TTC549 (cell line): ENCODE results near the gene RPH3AL.

Experiments
- FAIRE-seq: peaks from 2 replicates; lab custom pipeline; 2012; peaks lifted over from hg19 to GRCh38; lab: Jason Lieb, UNC

RPH3AL gene

DNA sequence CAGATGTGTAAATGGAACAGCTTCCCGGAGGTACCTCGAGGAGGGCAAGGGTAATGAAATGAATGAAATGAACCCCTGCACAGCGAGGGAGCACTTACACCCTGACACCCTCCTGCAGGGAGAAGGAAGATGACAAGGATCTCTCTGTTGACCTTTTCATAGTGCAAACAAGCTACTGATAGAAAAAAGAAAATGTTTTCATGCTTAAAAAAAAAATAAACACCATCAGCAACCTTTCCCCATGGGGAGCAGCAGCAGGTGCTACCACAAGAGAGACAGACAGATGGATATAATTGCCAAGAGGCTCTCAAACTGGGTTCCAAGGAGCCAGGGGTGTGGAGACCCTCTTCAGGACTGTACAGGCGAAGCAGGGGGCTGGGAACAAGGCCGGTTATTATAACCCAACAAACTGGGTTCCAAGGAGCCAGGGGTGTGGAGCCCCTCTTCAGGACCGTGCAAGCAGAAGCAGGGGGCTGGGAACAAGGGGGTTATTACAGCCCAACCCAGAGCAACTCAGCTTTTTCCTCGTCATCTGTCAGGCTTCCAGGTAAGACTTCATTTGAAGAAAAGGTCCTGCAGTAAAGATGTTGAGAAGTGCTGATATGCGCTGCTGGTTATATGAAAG, 718 bp upstream of the RPH3AL start:
- FAIRE-seq = no peak

DNA sequence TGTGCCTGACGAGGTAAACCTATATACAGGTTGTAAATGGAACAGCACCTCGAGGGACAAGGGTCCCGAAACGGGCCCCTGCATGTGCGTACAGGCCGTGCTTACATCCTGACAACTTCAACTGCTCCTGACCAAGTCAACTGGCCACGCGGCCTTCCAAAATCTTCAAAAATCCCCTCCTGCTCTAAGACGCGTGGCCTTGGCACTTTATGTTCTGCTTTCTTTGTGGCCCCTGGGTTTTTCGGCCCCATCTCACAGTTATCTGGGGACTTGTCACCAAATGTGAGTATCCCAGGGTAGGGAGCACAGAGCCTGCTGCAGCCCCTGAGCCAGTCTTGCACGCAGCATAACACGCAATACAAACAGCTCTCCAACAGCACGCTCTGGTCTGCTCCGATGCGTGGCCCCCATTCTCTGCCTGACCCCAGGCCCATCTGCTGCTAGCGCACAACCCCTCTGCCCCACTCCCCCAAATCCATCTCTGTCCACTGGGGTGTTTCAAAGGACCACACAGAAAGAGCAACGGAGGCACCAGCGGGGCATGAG, 659 bp downstream of the RPH3AL start:
- no peak for FAIRE-seq

DNA sequence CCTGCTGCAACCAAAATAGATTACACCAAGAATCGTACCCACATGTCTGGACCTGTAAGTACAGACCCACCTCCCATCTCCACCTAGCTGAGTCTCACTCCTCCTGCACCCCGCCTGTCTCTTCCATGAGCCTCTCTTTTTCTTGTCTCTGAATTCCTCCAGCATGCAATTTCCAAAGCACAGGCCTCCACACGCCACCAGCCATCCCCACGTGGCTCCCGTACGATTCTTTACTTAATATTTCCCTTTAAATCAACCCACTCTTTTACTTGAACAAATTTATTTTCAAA, 1.2 kb downstream of the RPH3AL start:
- FAIRE-seq = no peak

DNA sequence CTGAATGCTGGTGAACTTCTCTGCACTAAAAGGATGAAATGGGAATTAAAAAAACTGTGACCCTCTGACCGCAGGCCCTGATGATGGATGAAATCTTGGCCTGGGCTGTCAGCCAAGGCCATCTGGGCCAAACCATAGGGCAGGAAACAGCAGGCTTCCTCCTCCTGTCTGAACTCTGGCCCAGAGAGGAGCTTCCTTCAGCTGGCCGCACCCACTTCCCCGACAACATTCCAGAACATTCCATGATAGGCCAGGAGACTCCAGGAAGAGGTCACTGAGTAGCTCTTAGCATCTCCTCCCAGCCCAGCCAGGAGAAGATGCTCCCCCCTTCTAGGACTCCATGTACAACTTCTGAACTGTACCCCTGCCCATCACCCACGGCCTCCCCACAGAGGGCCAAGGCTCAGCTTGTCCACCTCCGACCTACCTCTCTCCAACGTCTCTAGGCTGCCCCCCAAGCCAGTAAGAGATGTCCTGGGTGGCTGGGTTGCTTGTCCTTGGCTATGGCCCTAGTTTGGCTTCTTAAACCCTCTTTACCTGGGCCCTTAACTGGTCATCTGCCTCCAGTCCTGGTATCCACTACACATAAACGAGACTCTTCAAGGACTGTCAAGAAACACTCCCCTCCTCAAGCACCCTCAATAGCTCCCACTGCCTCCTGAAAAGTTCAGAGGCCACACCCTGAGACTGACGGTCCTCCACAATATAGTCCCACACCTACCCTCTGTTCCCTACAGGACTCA, 1.7 kb downstream of the RPH3AL start:
- no peak for FAIRE-seq

DNA sequence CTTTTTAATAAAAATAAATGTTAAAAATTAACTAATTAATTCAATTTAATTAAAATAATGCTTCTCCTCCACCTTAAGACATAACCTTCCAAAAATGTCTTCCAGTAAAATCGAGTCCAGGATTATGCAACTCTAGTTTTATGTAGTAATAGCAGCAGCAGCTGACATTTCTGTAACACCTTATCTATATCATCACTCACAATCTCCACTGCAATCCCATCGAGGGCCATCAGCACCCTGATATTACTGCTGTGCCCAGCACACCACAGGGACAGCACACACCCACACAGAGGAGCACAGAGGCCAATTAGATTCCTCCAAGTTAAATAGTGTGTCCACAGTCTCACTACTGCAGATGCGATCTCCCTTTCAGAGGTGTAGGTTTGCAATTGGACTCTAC, 2.9 kb downstream of the RPH3AL start:
- FAIRE-seq = no peak

DNA sequence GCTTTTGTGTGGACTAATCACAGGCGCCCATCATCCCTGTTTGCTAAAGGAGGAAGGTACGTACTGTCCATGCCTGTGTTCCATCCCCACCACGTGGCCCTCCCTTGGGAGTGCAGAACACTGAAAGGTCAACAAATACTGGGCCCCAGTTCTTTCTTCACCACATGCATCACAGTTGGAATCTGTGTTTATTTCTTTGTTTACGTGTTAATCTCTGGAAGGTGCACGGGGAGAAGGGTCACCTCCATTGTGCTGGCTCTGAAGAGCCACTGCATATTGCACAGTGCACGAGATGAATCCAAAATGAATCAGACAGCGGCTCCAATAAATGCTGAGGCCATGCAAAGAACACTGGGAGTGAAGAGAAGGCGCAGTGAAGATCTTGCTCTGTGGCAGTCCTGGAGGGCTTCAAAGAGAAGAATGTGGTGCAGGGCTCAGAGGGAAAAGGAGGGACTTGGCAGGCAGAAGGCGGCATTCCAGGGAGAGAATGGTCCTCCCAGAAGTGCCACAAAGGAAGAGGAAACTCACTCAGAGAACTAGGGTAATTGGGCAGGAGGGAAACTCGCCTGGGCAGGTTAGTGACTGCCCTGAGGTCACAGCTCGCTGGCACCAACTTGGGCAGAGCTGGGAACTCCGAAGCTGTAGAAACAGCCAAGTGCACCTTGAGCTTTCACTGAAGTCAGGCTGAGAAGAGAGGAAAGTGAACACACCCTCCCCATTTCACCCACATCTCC, 3.7 kb downstream of the RPH3AL start:
- FAIRE-seq = no peak

DNA sequence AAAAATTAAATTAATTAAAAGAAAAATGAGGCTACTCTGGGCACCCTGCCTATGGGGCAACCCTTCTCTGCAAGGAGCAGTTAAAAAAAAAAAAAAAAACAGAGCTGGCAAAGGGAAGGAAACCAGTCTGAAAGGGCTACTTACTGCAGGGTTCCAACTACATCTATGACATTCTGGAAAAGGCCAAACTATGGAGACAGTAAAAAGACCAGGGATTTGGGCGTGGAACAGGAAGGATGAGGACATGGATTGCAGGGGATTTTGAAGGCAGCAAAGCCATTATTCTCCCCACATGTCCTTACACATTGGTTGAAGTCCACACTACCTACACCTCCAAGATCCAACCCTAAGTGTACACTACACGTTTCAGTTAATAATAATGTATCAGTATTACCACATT, 4.6 kb downstream of the RPH3AL start:
- no peak for FAIRE-seq

DNA sequence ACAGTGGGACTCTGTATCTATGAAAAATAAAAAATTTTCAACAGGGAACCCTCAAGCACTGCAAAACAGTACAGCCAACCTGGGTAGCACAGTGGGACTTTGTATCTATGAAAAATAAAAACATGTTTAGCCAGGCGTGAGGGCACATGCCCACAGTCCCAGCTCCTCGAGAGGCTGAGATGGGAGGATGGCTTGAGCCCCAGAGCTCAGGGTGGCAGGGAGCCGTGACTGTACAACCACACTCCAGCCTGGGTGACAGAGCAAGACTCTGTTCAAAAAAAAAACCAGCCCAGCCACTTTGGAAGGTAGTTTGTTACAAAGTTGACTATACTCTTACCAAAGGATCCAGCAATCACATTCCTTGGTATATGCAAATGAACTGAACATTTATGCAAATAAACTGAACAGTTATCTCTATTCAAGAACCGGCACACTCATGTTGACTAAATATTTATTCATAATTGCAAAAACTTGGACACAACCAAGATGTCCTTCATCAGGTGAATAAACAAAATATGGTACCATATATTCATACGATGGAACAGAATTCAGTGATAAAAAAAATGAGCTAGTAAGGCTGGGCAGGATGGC, 5.2 kb downstream of the RPH3AL start:
- no peak for FAIRE-seq

DNA sequence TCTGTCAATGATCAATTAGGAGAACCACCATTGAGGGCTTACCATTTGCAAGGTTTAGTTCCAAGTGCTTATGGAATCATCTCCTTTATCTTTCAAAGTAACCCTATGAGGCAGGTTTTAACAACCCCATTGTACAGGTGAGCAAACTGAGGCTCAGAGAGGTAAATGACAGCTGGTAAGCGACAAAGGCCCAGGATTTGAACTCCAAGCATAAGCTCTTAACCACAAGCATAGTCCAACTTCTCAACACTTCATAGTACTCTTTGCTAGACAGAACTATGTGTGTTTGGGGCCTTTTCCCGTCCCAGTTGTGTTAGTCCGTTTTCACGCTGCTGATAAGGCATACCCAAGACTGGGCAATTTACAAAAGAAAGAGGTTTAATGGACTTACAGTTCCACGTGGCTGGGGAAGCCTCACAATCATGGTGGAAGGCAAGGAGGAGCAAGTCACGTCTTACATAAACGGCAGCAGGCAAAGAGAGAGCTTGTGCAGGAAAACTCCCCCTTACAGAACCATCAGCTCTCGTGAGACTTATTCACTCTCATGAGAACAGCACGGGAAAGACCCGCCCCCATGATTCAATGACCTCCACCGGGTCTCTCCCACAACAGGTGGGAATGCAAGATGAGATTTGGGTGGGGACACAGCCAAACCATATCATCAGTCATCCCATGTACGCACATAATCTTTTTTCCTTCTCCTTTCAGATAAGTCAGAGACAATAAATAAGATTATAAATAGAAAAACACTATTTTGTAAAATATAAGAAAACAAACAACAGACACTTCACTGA, 6.4 kb downstream of the RPH3AL start:
- no peak for FAIRE-seq

DNA sequence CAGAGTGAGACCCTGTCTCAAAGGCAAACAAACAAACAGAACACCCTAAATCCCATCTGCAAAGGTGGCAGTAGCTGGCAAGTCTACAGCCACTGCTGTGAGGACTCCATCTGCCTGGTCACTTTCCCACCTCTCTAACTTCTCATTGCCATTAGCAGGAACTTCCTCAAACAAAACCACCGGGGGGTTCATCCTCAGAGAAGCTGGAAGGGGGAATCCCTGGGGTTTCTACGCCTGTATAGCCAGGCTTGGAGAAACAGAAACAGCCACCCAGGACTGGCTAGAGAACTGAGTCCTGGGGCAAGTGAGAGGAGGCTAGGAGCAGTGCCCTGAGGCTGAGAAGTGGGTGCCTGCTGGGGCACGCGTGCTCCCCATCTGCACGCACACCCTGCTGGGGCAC, 7.3 kb downstream of the RPH3AL start:
- FAIRE-seq = no peak

DNA sequence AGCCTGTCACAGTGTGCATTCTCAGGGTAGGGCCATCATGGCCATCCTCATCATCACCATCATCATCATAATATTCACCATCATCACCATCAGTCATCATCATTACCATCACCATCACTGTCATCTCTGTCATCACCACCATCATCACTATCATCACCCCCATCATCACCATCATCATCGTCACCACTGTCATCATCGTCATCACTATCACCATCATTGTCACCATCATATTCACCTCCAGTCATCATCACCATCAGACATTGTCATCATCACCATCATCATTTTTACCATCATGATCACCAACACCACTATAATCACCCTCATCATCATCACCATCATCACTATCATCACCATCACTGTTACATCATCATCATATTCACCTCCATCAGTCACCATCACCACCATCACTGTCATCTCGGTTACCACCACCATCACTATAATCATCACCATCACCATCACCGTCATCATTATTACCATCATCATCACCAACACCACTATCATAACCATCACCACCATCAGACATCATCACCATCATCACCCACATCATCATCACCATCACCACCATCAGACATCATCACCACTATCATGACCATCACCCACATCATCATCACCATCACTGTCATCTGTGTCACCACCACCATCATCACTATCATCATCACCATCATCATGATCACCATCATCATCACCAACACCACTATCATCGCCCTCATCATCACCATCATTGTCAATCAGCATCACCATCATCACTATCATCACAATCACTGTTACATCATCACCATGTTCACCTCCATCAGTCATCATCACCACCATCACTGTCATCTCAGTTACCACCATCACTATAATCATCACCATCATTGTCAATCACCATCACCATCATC, 8.5 kb downstream of the RPH3AL start:
- FAIRE-seq = no peak

DNA sequence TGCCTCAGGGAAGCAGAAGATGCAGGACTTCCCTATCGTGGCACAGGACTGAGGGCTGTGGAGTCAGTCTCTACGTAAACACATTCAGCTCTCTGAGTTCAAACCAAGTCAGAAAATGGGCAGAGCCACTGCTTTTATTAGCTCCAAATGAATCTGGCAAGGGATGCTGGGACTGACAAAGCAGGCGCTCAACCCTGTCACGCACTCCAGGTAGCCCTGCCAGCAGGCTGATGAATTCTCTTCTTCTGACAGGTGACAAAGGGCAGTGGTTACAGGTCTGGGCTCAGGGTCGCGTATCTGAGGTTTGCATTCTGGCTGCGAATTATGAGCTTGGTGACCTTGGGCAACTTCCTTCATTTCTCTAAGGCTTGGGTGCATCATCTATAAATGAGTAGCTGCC, 9.4 kb downstream of the RPH3AL start:
- no peak for FAIRE-seq

DNA sequence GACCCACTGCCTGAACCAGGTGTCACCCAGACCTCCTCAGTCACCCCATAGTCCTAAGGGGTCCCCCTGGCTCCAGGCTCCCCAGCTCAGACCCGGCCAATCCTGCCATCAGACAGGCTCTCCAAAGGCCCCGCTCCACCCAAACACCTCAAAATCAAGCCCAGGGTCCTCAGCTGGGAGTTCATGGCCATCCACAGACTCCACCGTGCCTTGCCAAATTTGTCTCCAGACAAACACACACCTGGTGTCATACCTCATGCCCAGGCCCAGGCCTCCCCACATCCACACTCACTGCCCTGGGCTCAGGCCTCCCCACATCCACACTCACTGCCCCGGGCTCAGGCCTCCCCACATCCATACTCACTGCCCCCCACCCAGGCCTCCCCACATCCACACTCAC, 12.5 kb downstream of the RPH3AL start:
- FAIRE-seq = no peak

DNA sequence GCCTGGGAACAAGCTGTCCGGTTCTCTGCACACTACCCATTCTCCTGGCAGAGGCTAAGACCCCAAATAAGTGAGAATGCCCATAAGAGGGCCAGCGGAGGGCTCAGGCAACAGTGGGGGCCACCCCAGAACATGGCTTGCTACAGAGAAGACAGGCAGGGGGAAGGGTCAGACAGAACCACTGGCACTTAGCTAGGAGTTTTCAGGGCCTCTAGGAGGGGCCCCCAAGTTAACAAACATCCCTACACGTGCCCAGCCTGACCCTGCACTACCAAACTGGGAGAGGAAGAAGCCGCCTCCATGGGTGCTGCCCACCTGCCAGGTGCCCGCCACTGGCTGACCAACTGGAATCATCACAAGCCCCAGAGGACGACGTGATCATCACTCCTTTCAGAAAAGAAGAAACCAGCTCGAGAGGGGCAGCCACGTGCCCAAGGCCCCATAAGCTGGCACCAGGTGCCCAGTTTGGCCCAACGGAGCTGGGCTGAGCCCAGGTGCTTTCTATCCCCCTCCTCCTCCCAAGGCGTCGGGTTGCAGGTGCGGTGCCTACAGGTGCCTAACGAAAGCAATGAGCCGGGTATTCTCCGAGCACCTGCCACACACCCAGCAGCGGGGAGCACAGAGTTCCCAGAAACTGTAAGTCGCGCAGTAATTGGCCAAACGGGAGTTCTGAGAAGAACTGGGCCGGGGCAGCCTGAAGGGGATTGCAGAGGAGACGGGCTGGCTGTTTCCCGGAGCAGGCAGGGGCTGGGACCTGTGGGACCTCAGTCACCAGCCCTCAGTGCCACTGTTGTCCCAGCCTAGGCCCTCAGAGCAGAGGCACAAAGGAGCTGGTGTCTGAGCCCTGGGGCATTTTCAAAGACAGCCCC, 13.2 kb downstream of the RPH3AL start:
- no peak for FAIRE-seq

DNA sequence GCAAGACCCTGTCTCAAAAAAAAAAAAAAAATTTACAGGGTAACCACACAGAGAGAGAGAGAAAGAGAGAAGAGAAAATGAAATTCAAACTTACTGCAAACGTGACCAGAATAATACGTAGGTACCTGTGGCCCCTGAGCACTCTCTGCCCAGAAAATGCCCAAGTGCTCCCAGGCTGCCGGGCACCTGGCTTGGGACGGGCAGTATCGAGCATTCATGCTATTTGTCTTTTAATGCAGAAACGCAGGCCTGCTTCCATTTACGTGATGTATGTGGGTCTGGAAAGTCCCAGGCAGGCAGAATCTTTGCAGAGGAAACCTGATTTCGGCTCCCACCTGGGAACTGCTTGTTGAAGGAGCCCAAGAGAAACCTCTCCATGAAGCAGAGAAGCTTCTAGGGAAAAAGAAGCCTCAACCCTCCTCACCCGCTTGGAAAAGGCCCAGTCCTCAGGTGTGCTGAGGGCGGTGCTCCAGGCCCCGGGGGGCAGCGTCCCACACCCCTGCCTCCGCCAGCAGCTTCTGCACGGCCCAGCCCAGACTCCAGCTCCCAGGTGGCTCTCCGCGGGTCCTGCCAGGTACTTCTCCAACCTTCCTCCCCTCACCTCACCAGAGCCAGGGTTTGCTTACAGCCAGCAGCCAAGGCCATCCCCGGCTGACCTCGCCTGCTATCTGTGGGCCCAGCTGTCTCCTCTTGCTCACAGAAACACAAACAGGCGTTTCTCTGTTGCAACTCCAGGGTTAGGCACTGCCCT, 14.0 kb downstream of the RPH3AL start:
- no peak for FAIRE-seq

DNA sequence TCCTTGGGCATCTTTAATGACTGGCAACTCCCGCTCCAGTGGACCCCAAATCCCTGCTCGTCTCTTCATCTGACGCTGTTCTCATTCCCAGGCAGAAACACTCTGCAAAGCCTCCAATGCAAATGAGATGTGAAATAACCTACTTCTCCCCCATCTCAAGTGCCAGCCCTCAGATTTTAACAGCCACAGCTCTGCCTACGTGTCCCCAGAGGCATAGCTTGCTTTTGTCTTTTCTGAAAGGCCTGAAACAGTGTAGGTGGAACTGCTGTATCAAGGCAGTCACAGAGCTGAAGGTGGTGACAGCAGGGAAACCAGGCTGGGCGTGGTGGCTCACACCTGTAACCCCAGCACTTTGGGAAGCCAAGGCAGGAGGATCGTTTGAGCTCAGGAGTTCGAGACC, 14.7 kb downstream of the RPH3AL start:
- no peak for FAIRE-seq

DNA sequence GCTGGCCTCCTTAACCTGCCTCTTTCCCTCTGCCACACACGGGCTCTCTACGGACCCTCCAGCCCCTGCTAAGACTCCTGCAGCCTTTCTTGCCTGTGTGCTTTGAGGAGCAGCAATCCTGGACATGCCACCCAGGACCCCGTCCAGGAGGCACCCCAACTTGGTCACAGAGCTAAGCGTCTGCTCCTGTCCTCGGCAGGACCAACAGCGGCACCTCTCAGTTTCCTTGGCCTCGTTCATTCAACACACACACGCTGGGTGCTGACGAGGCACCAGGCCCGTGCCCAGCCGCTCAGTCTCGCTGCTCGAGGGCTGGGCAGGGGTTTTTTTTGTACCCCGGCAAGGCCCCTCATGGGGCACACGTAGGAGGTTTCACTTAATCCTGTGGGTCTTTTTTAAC, 15.2 kb downstream of the RPH3AL start:
- no peak for FAIRE-seq

DNA sequence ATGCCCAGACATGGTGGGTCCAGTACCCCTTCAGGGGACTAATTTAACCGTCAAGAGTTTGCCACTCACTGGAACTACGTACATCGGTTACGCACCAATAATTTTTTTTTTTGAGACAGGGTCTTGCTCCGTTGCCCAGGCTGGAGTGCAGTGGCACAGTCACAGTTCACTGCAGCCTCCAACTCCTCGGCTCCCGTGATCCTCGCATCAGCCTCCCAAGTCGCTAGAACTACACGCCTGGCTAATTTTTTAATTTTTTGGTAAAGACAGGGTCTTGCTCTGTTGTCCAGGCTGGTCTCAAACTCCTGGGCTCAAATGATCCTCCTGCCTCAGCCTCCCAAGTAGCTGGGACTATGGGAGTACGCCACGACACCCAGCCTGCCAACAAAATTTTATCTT, 15.6 kb downstream of the RPH3AL start:
- no peak for FAIRE-seq
